HG02610 (cell line): ENCODE measurements around the gene RASSF1.

ENCODE experiments used
- ATAC-seq: cut with Tn5 transposase; IDR thresholded peaks from one replicate; pipeline ENCODE4 v1.9.1; 2021; ENCODE audit warnings: mild to moderate bottlenecking, moderate library complexity; ENCODE audit not compliant: unreplicated experiment

Gene RASSF1

DNA sequence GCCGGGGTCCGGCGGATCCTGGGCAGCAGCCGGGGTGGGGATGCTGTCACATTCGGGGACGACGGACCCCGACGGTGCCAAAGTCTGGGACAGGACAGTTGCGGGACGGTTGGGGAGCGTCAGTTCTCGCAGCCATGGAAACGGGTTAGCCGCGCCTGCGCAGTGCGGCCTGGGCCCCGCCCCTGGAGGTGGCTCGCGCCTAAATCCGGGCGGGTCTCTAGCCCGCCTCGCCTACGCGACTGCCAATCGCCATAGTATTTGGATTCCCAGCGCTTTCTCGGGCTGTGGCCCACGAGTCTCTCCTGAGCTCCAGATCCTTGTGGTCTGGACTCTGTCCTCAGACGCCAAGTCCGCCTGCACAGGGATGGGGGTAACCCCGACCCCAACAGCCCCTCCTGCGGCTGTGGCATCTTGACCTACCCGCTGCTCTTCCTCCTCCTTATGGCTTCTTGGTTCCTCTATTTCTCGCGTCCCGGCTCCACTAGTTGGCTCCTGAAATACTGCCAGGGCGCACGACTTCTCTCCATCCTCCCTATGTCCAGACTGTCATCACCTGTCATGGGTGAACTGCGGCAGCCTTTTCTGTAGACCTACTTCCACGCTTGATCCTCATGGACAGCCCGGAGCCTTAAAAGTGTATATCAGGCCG is 5.1 kb upstream of the RASSF1 start, which contains the start of gene ZMYND10:
TSS of gene ZMYND10 (minus strand) at position 147 of the 649 bp plus-strand sequence. CDS start 153 bp downstream, outside the sequence.
- ATAC-seq = no peak

GRCh38 chr3:50345008-50345407 is 4.4 kb upstream of the RASSF1 start:
- no peak for ATAC-seq

DNA sequence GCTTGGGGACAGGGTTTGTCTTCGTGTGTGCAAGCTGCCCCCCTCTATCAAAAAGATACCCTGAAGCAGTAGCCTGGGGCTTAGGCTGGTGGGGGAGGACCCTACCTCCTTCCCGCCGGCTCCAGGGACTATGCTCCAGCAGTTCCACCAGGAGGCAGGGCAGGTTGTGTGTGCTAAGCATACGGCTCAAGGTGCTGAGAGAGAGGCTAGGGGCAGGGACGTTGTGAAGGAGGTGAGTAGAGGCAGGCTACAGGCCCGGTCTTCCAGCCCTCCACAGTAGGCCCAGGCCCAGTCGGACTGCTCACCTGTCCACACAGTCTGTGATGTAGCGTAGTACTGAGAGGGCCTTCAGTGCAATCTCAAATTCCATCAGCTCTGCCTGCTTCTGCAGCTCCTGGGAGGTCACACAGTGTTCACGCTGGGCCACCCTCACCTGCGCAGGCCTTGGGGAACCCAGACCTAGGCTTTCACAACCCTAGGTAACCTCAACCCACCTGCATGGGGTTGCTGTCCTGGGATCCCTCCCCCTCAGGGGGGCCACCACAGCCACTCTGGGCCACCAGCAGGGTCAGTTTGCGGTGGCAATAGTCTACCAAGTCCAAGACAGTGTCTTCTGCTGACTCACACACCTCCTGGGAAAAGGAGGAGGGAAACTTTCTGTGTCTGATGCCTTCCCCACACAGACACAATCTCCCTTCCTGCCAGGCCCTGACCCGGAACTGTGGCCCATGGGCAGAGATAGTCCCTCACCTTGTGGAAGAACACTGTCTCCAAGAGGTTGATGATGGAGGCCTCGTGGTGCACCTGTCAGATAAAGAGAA is 2.4 kb upstream of the RASSF1 start:
- ATAC-seq = no peak

DNA sequence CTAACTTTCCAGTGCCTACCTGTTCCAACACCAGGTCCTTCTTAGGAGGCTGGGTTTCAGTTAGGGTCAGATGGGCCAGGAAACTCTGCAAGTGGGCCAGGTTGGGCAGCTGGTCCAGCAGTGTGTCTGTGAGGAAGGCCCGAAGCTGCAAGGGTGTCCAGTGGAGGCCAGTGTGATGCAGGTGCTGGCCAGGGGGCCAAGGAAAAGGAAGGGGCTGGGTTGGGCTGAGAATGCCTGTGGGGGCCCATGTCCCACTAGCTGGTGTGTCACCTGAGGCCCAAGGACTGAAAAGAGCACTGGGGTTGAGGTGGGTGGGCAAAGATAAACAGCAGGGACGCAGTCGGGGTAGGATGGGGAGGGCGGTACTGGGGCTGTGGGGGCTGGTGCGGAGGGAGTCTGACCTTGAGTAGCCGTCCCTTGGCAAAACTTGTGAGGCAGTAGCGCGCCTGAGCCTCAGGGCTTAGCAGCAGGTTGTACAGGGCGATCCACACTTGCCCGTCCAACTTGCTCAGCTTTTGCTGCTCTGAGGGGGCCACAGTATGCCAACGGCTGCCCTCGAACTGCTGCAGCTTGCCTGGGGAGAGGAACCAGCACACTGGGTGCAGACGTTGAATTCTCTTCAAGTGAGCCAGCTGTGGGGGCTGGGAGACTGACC is 1.5 kb upstream of the RASSF1 start:
- no peak for ATAC-seq

- ATAC-seq = no peak
Observed at GRCh38 chr3:50341537-50341936, 901 bp upstream of the RASSF1 start.

DNA sequence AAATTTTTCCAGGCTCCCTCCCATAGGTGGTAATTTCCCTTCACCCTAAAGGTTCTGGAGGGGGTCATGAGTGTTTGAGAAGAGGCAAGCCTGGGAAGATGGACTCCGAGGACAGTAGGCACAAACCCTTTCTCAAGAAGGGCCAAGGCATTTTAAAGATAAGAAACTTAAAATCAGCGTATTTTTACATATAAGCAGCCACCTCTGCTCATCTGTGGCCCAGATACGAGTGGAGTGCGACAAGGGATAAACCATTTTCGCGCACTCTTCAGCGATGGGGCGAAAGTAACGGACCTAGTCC is 539 bp downstream of the RASSF1 start:
- no peak for ATAC-seq

DNA sequence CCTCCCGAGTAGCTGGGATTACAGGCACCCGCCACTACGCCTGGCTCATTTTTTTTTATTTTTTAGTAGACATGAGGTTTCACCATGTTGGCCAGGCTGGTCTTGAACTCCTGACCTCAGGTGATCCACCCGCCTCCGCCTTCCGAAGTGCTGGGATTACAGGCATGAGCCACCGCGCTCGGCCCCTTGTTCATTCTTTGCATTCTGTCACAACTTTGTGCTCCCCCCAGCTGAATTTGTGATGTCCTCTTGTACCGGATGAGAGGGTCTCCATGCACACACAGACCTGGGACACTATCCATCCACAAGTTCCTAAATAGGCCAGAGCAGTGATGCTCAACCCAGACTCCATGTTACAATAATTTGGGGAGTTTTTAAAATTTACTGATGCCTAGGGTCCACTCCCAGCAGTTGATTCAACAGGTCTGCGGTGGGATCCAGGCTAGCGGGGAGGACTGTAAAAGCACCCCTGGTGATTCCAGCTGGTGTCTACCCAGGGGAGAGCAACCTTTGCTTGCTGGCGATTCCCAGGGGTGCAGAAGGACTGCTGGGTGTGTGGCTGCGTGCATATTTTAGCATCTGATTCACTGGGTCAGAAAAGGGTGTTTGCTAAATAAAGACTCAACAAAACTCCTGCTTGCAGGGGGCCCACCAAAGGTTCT is 1.0 kb downstream of the RASSF1 start:
- ATAC-seq = no peak

DNA sequence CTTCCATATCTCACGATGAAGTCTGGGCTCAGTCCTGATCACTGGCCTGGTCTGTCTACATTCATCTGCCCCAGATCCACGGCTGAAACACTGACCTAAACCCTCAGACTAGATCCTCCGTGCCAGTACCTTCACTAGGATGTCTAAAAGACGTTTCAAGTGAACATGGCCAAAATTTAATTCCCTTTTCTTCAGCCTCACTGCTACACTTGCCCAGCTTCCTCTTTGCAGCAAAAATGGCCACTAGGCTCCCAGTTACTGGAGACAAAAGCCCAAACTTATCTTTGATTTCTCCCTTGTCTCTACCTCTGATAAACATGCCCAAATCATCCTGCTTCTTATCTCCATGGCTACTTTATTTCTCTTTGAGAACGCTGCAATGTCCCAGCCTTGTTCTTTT is 1.7 kb downstream of the RASSF1 start:
- ATAC-seq = no peak

GRCh38 chr3:50337175-50337861 is 3.3 kb downstream of the RASSF1 start:
- peak; percentile 72 for ATAC-seq

GRCh38 chr3:50336452-50337174 is 4.0 kb downstream of the RASSF1 start:
- peak; percentile 27 for ATAC-seq

- no peak for ATAC-seq
Observed at GRCh38 chr3:50334339-50335075, 6.1 kb downstream of the RASSF1 start.

DNA sequence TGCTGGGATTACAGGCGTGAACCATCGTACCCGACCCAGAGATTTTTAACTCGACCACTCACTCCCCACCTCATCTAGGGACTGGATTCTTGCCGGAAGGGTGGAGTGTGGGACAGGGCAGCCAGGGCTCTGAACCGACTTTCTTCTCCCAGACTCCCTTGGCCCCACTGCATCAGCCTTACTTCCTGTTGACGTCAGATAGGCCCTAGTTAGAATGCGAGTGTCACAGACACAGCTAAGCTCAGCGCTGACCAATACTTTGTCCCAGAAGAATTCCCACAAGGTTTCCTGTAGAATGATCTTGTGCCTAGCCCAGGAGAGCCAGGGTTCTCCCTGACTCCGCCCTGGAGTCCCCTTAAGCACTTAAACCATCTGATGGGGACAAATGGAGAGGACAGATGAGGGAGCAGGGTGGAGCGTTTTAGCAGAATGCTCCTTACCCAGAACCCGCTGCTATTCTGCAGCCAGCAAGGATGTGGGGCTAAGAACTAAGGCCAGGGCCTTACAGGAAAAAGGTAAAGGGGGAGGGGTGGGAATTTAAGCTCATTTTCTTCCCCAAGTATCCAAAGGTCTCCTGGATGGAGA is 6.8 kb downstream of the RASSF1 start:
- no peak for ATAC-seq

GRCh38 chr3:50331364-50331907 is 9.2 kb downstream of the RASSF1 start:
- ATAC-seq = no peak

DNA sequence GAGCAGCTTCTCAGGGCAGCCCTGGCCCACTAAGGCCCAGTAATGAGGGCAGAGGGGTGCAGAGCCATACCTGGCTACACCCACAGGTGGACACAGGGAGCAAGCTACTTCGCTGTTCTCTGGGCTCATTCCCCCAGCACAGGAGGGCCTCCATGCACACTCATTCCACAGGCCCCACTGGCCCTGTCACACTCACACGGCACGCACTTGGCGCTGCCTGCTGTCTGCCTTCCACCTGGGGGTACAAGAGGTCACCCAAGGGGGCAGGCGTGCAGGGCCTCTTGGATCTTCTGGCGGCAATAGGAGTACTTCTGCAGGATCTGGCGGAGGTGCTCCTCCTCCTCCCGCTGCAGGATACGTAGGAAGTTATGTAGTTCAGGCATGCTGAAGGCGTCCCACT is 10.3 kb downstream of the RASSF1 start:
- ATAC-seq = no peak

DNA sequence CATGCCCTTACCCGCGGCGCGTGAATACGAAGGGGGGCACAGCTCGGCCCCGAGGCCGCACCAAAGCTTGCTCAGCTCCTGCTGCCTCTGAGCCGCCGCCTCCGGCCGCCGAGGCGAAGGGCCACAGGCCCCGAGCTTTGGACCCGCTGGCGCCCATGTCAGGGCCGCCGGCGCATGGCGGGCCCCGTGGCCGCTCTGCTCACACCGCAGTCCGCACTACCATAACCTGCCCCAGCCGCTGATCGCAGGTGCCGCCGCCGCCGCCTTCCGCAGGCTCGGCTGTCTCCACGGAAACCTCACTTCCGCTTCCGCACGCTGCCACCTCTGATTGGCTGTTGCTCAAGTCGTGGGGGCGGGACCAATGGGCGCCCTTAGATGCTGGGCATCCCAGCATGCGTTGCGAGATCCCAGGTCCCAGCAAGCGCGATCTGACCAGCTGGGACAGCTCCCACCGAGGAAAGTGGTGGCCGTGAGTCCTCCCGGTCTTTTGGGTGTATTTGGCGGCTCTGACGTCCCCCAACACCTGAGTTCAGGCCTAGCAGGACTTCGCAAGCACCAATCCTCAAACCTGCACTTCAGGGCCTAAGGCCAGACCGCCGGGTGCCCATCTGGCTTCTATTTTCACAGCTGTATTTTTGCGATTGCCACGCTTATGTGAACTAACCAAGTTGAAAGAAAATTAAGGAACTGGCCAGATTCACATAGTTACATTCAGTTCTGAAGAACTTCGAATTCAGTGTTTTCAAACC is 12.5 kb downstream of the RASSF1 start, which contains the start of gene TUSC2:
TSS of gene TUSC2 (minus strand) at position 281 of the 749 bp plus-strand sequence. CDS start at position 157, 124 bp downstream.
- ATAC-seq = peak; percentile 83

GRCh38 chr3:50327129-50327528 is 13.5 kb downstream of the RASSF1 start:
- no peak for ATAC-seq

GRCh38 chr3:50326182-50326541 is 14.5 kb downstream of the RASSF1 start:
- no peak for ATAC-seq
